Right kidney (tissue), 1 donor: ENCODE measurements around the gene NEURL2.

Experiments used
- DNase-seq: peaks from one replicate; pipeline ENCODE4 v3.0.0-alpha.2; 2016

NEURL2 gene

GRCh38 chr20:45842169-45842812 lies 48.7 kb downstream of the NEURL2 start:
- DNase-seq = no peak

GRCh38 chr20:45841407-45842129 lies 49.4 kb downstream of the NEURL2 start:
- DNase-seq = no peak

- no peak for DNase-seq
Observed at GRCh38 chr20:45840700-45841198, 50.3 kb downstream of the NEURL2 start.
